Measurements from ENCODE around the gene RBM20.

DNA sequence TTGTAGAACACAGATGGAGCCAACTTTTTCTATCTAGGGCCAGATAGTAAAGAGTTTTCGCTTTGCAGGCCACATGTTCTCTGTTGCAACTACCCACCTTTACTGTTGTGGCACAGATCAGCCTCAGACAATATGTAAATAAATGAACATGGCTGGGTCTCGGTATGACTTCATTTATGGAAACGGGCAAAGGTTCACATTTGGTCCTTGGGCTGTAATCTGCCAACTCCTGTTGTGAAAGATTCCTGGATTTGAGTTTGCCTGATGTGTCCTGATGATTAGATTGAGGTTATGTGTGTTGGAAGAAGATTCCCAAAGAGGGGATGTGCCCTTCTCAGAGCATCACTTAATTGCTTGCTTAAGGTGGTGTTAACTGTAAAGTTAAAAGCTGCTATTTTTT is 38.2 kb downstream of the RBM20 start:
- TF ChIP-seq, protein P1, sequence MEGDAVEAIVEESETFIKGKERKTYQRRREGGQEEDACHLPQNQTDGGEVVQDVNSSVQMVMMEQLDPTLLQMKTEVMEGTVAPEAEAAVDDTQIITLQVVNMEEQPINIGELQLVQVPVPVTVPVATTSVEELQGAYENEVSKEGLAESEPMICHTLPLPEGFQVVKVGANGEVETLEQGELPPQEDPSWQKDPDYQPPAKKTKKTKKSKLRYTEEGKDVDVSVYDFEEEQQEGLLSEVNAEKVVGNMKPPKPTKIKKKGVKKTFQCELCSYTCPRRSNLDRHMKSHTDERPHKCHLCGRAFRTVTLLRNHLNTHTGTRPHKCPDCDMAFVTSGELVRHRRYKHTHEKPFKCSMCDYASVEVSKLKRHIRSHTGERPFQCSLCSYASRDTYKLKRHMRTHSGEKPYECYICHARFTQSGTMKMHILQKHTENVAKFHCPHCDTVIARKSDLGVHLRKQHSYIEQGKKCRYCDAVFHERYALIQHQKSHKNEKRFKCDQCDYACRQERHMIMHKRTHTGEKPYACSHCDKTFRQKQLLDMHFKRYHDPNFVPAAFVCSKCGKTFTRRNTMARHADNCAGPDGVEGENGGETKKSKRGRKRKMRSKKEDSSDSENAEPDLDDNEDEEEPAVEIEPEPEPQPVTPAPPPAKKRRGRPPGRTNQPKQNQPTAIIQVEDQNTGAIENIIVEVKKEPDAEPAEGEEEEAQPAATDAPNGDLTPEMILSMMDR (IDR thresholded peaks at IDR 0.05): no peak
- TF ChIP-seq POLR2A (IDR thresholded peaks at IDR 0.05): no peak

Measured in thyroid gland (tissue), 4 donors.